ENCODE data around the gene KLHDC10.
"Not testable (repeated sequence)": the region's sequence is repeated elsewhere in the genome, so short reads cannot be mapped to it uniquely, and the experiment has no call there.

The KLHDC10 gene

GRCh38 chr7:130069978-130070860 lies at the start of gene KLHDC10:
Gene KLHDC10, plus strand, starts transcription at chr7:130070534. Its CDS starts 110 bp downstream, at chr7:130070644.
- DNase-seq (ENCODE audit: low spot score) = peak; percentile 97

- peak; percentile 72 for DNase-seq (ENCODE audit: low spot score)
Measured at GRCh38 chr7:130021105-130021834, 49.1 kb upstream of the KLHDC10 start.

GRCh38 chr7:130022115-130022514 lies 48.2 kb upstream of the KLHDC10 start:
- DNase-seq (ENCODE audit: low spot score) = no peak

GRCh38 chr7:130022623-130023175 lies 47.6 kb upstream of the KLHDC10 start:
- no peak for DNase-seq (ENCODE audit: low spot score)

DNA sequence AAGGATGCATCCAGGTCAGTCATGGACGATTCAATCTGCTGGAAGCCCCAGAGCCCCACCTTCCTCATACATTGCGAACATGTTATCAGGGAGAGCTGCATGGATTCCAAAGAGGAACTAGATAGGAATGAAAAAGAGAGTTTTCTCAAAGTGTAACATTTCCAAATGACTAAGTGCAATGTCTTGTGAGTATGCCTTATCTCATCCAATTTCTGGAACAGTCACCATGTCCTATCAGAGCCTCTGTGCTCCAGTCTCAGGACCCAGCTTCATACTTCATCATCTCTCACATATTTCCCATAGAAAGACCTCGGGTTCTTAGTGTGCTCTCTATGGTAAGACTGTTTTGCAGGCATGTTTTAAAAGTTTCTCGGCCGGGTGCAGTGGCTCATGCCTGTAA lies 45.9 kb upstream of the KLHDC10 start:
- no peak for DNase-seq (ENCODE audit: low spot score)

GRCh38 chr7:130032698-130033097 lies 37.6 kb upstream of the KLHDC10 start:
- DNase-seq (ENCODE audit: low spot score) = no peak

- DNase-seq (ENCODE audit: low spot score) = no peak
Measured at GRCh38 chr7:130037703-130038102, 32.6 kb upstream of the KLHDC10 start.

GRCh38 chr7:130040576-130040975 lies 29.8 kb upstream of the KLHDC10 start:
- no peak for DNase-seq (ENCODE audit: low spot score)

- DNase-seq (ENCODE audit: low spot score) = no peak
Measured at GRCh38 chr7:130047831-130048230, 22.5 kb upstream of the KLHDC10 start.

- no peak for DNase-seq (ENCODE audit: low spot score)
Measured at GRCh38 chr7:130048906-130049305, 21.4 kb upstream of the KLHDC10 start.

GRCh38 chr7:130052250-130052649 lies 18.1 kb upstream of the KLHDC10 start:
- not testable (repeated sequence) for DNase-seq (ENCODE audit: low spot score)

- not testable (repeated sequence) for DNase-seq (ENCODE audit: low spot score)
Measured at GRCh38 chr7:130055198-130055597, 15.1 kb upstream of the KLHDC10 start.

GRCh38 chr7:130062246-130062645 lies 8.1 kb upstream of the KLHDC10 start:
- no peak for DNase-seq (ENCODE audit: low spot score)

DNA sequence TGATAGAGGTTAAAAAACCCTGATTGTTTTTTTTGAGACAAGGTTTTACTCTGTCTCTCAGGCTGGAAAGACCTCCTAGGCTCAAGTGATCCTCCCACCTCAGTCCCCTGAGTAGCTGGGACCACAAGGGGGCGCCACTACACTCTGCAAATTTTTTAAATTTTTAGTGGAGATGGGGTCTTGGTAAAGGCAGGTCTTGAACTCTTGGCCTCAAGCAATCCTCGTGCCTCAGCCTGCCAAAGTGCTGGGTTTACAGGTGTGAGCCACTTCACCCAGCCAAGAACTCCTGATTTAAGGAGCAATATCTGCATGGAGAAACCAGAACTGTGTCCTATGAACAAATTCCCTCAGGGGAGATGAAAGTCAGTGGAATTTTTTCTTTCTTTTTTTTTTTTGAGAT lies 7.3 kb upstream of the KLHDC10 start:
- DNase-seq (ENCODE audit: low spot score) = no peak

DNA sequence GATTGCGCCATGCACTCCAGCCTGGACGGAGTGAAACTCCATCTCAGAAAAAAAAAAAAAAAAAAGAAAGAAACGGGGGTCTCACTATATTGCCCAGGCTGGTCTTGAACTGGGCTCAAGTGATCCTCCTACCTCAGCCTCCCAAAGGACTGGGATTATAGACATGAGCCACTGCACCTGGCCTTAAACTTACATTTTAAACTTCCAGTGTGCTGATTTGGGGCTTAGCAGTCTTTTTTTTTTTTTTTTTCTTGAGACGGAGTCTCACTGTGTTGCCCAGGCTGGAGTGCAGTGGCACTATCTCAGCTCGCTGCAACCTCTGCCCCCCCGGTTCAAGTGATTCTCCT lies 5.8 kb upstream of the KLHDC10 start:
- not testable (repeated sequence) for DNase-seq (ENCODE audit: low spot score)

DNA sequence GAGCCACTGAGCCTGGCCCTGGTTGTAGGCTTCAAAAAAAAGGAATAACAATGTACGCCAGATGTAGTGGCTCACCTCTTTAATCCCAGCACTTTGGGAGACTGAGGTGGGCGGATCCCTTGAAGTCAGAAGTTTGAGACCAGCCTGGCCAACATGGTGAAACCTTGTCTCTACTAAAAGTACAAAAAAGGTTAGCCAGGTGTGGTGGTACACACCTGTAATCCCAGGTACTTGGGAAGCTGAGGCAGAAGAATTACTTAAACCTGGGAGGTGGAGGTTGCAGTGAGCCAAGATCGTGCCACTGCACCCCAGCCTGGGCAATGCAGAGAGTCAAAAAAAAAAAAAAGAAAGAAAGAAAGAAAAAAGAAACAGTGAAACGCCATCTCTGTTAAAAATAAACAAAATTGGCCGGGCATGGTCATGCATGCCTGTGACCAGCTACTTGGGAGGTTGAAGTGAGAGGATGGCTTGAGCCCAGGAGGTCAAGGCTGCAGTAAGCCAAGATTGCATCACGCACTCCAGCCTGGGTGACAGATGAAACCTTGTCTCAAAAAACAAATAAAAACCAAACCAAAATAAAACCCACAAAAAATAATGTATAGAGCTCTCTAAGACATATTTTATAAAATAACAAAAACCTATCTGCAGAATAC lies 4.7 kb upstream of the KLHDC10 start:
- no peak for DNase-seq (ENCODE audit: low spot score)

DNA sequence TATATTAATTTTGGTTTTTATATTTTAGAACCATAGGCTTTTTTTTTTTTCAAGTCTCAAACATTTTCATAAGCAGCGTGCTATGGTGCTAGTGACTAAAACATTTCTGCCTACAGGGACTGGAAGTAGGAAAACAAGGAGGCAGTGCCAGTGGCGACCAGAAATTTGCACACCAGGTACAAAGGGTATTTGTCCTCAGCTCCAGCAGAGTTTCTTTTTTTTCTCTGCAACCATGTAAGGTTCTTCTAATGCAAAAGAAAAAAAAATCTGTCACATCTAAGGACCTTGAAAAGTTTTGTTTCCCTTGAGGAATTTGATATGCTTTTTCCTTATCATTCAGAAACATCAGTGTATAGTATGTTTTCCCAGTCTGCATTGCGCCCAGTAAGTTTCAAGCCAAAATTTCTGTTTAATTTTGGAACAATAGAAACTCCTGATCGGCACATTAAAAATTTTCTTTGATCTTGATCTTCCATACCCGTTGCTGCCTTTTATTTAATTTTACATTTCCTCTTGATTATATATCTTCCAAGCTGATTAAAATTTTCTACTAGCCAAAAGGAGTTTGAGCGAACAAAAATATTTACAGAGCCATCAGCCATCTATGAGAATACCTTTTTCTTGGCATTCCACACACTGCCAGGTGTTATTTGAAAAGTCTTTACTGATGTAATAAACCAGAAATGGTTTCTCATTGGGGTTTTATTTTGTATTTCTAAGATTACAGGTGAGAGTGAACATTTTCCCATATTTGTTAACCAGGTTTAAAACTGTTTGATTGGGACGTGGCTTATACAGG lies 956 bp upstream of the KLHDC10 start:
- no peak for DNase-seq (ENCODE audit: low spot score)

DNA sequence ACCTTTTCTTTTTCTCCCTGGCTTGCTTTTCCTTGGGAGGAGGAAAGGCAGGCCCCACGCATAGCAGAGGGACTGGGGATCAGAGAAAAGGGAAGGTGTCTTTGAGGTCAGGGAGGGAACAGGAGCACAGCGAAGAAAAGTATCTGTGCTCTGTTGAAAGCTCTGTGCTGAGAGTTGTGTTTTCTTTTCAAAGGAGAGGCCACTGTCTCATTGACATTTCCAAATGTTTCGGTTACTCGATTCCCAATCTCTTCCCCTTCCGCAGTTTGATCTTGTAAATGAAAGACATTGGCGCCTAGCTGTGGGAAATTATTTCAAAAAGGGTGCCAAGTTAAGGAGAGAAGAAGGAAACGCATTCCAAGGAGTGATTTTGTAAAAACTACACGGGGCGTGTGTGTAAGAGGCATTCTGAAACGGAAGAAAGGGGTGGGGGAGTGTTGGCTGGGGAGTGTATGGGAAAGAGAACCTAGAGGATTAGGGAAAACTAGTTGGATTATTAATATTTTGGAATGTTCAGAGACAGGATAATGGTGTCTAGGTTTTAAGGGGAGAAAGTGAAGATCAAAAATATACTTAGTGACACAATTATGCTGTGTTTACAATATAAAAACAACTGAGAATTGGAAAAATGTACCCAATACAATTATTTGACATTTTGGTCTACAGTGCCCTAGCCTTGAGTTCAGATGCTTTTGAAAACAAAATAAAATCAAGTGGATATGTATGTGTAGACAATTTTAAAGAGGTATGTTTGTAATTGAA lies 708 bp downstream of the KLHDC10 start:
- no peak for DNase-seq (ENCODE audit: low spot score)

GRCh38 chr7:130071701-130072622 lies 1.6 kb downstream of the KLHDC10 start:
- DNase-seq (ENCODE audit: low spot score) = no peak

Data from left forelimb (tissue), 1 donor.